LoVo (cell line): ENCODE measurements around the gene WIPF3.

Source experiments
- DNase-seq: peaks from one replicate; pipeline ENCODE4 v3.0.0-alpha.2; 2016; ENCODE audit warnings: low spot score

The WIPF3 gene, protein sequence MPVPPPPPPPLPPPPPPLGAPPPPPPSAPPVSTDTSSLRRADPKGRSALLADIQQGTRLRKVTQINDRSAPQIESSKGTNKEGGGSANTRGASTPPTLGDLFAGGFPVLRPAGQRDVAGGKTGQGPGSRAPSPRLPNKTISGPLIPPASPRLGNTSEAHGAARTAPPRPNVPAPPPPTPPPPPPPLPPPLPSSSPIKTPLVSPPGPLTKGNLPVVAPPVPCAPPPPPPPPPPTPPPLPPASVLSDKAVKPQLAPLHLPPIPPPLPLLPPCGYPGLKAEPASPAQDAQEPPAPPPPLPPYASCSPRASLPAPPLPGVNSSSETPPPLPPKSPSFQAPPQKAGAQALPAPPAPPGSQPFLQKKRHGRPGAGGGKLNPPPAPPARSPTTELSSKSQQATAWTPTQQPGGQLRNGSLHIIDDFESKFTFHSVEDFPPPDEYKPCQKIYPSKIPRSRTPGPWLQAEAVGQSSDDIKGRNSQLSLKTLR

DNA sequence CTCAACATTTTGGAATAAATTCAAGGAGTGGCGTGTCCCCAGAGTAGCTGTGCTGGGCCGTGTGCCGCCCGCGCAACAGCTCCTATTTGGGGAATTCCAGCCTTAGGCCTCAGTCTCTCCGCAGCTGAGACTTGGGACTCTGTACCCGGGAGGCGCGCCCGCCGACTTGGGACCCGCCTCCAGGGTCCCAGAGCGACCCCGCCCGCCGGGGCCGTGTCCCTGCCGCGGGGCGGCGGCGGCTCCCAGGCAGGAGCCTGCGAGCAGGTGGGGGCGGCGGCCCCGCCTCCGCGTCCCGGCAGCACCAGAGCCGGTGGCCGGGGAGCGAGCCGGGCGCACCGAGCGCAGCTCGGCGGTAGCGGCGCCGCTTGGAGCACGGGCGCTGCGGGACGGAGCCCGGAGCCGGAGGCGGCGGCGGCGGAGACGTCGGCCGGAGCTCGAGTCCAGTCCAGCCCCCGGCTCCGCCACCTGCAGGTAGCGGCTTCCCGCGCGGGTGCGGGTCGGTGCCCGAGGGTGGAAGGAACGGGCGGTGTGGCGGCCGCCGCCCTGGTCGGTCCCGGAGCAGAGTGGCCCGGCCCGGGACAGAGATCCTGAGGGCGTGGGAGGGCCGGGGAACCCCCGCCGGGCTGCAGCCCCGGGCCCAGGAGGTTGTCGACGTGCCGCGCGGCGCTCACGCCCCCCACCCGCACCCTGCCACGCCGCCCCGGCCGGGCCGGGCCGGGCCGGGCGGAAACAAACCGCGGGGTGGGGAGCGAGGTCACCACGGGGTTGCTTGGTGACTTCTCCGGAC lies at the start of gene WIPF3:
Gene WIPF3 (plus strand): TSS at position 301 of the 787 bp plus-strand sequence. CDS start 28,217 bp downstream, outside the sequence.
- DNase-seq = peak; percentile 62

DNA sequence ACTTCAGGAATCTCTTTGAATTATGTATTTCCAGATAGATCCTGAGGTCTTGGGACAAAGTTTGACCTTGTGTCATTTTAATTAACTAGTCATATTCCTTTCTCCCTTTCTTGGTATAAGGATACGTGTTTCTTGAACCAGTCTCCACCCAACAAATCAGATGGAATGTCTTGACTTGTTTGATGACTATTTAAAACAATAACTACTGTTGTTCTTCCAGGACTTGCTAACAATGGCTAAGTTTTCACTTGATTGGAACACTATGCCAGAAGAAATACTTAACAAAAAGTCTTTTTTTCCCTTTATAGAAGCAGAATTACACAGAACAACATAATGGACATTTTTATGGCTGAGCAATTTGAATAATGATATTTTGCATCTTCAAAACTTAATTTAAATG lies 43.0 kb upstream of the WIPF3 start:
- no peak for DNase-seq

DNA sequence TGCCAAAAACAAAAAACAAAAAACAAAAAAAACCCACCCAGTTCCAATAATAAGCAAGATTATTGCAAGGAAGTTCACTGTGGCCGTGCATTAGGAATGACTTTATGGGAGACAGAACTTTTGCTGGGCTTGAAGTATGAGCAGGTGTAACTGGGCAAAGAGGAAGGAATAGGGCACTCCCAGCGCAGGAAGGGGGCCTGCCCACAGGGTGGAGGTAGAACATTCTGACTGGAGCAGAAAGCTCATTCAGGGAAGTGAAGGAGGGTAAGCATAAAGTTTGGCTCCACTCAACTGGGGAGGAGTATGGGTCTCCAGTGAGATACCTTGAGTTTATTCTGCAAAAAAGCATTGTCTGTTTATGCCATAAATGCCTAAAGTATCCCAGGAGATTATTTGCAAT lies 42.1 kb upstream of the WIPF3 start:
- DNase-seq = peak; percentile 18

DNA sequence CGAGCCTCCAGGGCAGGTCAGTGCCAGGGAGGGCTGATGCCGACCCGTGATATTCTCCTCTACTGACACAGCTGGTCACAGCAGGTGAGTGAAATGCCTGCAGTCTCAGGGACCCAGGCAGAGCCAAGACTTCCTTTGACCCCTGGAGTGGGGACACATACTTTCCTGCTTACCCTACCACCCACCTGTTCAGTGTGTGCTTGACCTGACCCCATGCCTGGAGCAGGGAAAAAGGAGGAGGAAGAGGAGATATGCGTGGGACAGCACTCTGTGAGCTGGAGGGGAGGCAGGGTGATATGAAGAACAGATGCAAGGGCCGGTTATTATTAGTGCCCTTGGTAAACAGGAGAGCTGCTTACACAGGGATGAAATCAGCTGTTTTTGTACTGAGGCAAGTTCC lies 40.8 kb upstream of the WIPF3 start:
- DNase-seq = no peak

DNA sequence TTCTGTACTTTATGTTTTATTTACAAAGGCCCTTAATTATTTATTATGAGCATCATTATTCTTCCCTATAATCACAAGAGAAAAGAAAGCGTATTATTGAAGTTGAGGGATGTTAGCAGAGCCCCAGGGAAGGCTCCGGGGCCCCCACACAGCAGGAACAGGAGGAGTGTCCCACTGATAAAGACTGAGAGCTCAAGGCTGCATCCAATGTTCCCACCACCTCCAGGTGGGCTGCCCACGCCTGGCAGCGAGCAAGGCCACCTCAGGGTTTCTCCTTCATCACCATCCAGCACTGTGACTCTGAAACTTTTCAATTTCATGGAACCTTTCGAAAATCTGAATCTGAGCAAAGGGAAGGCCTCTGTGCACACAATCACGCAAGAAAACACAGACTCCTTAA lies 35.9 kb upstream of the WIPF3 start:
- DNase-seq = no peak

DNA sequence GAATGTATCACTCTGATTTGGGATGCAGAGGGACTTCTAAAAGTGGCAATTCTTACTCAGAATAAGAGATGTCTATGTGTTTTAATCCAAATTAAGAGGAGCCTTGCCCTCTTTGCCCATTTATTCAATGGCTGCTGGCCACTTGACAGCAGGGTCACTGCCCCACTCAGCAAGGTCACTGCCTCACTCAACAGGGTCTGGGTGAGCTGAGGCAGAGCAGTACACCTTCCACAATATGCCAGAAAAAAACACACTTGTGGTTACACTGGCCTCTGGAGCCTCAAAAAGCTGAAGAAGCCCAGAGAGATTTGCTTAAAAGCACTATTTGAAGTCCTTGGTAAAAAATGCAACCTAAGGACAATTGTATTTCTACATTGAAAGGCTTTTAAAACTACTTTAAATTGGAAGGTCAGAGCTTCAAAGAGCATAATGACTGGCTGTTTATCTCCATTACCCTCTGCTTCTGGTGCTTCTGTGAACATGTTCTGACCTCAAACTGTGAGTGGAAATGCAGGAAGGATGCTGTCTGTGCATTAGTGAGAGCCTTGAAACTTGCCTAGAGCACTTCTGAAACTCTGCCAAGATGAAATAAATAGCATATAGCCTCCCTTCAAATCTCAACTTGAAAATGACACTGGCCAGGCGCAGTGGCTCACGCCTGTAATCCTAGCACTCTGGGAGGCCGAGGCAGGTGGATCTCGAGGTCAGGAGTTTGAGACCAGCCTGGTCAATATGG lies 35.1 kb upstream of the WIPF3 start:
- no peak for DNase-seq

DNA sequence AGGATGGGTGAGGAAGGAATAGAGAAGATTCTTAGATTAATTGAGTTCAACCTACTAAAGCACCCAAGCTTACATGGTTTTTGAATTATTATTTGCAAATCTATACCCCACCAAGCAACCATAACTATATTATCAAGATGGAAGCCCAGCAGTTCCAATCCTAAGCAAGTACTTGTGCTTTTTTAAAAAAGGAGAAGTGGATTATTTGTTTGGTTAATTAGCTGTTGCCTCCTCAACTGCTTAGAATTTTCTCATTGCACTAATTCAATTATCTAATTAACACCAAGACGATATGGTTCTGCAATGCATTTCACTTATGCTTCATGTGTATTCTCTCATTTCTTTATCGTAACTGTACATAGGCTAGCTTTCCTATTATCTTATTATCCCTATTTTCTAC lies 27.3 kb upstream of the WIPF3 start:
- no peak for DNase-seq

DNA sequence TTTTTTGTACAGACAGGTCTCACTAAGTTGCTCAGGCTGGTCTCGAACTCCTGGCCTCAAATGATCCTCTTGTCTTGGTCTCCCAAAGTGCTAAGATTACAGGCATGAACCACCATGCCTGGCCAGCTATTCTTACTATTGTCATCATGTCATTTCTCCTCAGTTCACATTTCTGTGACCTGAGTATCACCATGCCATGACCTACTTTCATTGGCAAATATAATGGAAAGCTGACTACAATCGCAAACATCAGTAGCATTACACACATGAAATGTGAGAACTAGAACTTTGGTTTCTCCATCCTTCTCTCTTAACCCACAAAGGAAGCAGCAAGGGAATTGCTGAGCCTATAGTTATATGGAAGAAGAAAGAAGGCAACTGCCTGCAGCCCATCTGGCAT lies 26.0 kb upstream of the WIPF3 start:
- DNase-seq = no peak

DNA sequence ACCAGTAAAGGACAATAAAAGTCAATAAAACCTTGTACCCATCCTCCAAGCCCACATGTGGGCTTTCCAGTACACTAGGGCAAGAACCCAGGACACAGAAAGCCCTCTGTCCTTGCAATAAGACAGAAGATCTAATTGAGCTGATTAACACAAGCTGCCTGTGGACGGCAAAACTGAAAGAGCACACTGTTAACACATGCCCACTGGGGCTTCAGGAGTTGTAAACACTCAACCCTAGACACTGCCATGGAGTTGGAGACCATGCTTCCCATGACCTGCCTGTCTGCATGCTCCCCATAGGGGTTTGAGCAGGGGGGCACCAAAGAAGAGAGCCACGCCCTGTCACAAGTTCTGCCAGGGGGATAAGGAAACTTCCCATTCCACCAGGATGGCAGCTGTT lies 22.6 kb upstream of the WIPF3 start:
- DNase-seq = no peak

DNA sequence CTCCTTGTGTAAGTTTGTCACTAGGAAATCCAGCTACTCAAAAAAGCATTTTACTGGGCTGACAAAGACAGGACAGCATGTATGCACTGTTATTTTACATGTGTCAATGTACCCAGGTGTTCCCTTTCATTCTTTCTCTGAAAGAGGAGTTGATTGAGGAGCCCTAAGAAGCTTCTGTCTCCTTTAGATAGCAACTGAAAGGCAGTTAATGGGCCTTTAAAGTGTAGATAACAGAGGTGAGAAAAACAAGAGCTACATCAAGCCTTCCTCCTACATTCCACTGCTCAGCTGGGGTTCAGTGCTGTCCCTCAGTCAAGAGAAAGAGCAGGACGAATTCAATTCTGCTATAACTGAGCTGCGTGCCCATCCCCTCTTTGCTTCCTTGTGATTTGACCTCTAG lies 12.8 kb upstream of the WIPF3 start:
- no peak for DNase-seq

DNA sequence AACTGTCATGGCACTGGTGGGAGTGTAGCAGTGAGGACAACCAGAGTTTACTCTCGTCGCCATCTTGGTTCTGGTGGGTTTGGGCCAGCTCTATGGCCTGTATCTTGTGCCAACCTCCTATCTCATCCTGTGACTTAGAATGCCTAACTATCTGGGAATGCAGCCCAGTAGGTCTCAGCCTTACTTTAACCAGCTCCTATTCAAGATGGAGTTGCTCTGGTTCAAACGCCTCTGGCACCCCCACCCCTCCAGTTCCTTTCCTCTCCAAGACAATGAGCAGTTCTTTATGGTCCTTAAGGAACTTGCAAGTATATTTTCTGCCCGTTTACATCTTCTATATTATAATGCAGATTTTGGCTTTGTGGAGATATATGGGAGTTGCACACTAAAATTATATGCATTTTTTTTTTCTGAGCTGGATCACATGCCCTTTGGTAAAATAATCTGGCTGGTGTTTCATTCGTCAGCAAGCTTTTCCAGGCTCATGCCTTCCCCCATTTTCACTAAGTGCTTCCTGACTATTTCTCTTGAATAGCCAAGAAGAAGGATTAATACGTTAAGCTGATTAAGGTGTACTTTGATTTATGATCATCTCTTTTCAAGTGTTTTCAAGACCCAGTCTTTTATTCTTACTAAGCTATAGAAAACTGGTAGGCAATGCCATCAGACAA lies 11.2 kb upstream of the WIPF3 start:
- no peak for DNase-seq

DNA sequence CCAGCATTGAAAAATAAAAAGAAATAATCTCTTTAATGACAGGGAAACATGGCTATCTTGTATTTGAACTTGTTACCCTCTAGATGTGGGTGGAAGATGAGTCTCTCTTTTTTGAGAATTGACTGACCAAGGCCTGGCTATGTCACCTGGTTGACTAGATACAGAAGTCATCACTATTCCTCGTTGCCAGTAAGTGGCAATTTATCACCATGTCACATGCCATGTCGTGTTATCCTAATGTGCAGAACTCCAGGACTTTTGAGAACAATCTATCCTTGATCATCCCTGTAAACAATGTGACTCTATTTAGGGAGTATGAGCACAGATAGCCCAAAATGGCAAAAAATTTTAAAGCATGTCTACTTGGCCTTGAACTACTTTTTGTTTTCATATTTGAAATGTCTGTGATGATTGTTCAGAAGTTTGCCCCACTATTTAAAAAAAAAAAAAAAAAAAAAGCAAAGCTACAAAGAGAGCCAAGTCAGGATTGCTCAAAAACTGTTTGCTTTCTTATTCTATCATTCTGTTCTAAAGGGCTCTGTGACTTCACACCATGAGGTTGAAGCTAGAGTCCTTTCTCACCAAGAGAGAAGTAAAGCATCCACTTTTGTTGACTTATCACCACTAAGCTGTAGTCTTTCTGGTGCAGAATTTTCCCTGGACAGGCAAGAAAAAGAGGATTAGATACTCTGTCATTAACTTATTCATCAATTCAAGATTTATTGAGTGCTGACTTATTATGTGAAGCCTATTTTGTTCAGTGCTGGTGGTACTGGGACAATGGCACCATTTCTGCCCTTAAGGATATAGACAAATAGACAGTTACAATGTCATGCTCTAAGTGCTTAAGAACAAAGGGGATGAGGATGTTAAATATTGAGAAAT lies 10.4 kb upstream of the WIPF3 start:
- DNase-seq = no peak

DNA sequence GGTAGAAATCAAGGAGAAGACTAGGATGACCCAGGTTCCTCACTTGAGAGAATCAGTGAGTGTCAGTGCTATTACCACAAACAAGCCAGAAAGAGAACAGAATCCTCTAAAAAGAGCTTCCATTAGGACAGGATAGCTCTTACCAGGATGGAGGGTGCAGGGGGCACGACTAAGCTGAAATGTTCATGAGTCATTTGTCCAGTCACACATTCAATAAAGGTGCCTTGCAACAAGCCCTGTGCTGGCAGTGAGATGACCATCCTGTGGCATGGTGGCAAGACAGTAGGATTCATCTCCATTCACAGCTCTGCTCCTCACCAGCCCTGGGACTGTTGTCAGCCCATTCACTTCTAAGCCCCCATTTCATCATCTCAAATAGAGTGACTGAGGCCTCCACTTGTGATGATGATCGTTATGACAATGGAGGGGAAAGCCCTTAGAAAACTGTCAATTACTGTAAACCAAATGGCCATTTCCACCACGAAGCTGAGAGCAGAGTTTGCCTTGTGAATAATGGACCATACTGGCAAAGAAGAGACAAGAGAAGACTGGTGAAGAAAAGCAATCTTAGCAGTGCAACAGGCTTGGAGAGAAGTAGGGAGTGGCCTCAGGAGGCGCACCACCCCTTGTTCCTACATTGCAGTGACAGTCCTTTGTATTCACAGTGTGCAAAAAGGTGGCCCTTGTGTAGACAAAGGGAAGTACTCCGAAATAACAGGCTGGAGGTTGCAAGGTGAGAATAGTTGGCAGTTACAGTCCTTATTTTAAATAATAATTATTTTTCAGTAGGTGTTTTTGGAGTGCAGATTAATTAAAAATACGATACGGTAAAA lies 9.0 kb upstream of the WIPF3 start:
- no peak for DNase-seq

DNA sequence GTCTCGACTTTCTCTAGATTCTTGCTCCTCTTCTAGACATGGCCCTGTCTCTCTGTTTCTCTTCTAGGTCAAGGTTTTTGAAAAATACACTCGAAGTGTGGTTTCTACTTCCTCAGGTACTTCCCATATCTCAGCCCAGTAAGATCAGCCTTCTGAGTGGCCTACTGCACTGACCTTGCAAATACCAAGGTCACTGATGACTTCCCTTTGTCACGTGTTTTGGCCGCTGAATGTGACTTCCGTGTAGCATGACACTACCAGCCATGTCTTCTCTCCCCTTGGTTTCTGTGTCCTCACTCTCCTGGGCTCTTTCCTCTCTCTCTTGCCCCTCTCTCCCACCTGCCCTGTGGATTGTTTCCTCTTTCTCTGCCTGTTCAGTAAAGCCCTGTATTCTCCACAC lies 7.9 kb upstream of the WIPF3 start:
- no peak for DNase-seq

DNA sequence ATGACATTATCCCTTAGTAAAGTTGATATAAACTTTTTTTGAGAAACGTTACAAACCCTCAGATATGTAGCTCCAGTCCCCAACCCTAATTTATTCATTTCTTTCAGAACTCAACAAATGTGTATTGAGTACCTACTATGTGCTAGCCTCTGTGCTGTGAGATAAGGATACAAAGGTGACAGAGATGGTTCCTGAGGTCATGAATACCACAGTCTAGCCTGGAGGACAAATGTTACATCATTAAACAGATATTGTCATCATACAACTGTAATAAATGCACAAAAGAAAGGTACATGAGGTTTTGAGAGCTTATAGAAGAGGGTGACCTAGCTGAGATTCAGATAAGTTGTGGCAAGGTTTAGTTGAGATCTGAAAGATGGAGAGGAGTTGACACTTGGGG lies 4.4 kb upstream of the WIPF3 start:
- no peak for DNase-seq

DNA sequence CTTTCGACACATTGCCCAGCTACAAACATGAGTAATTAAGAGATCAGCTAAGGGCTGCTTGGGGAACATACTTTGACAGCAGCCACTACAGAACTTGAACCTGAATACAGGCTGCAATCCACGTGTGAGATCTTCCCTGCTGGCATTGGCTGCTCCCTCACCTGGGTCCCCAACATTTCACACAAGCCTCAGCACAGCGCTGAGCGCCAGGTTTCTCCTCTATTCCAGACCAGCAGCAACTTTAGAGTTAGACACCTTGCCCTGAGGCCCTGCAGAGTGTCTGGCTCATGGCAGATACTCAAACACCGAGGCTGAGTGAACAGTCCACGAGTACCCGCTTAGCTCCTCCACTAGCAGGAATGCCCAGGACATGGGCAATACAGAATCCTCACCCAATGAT lies 1.3 kb upstream of the WIPF3 start:
- DNase-seq = no peak

DNA sequence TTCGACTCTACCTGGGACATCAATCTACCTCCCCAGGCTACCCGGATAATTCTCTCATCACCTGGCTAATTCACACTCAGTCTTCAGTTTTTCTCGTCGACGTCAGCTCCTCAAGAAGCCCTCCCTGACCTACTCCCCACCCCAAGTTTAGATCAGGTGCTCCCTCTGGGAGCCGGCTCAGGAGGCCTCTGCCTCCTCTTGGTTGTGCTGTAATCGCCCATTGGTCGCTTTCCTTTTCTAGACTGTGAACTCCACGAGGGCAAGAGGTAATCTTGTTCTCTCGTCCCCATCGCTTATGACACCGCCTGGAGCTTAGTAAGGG lies 461 bp upstream of the WIPF3 start:
- no peak for DNase-seq

DNA sequence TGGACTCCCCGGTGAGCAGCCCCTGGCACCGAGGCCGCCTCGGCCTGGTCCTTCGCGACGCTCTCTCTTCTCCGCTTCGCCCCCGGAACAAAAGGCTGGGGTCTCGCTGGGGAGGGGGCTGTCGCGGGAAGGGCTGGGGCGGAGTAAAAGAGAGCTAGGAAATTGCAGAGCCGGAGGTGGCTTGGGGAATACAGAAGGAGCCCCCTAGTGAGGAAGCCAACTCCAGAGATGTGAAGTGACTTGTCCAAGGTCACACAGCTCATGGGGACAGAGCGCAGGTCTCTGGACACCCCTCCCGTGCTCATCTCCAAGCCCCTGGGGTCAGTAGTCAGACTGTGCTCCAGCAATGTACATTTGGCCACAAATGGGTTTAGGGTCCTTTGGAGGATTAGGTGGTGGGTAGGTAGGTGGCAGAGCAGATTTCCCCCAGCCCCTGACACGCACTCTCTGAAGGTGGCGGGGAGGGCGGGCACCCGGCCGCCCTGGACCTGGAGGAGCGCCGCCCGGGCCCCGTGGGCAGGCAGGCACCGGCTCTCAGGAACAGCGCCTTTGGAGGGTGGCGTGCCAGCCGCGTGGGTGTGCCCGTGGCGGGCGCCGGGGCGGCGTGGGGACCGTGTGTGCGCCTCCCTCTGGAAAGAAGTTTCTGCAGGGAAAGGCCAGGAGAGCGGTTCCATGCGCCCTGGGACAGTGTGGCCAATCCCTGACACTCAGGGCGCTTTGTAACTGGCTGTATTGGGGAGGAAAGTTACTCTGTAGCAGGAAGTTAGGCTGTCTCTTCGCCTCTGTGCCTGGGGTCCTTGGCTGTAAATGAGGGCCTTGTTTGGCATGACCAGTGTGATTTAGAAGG lies 910 bp downstream of the WIPF3 start:
- DNase-seq = peak; percentile 59

DNA sequence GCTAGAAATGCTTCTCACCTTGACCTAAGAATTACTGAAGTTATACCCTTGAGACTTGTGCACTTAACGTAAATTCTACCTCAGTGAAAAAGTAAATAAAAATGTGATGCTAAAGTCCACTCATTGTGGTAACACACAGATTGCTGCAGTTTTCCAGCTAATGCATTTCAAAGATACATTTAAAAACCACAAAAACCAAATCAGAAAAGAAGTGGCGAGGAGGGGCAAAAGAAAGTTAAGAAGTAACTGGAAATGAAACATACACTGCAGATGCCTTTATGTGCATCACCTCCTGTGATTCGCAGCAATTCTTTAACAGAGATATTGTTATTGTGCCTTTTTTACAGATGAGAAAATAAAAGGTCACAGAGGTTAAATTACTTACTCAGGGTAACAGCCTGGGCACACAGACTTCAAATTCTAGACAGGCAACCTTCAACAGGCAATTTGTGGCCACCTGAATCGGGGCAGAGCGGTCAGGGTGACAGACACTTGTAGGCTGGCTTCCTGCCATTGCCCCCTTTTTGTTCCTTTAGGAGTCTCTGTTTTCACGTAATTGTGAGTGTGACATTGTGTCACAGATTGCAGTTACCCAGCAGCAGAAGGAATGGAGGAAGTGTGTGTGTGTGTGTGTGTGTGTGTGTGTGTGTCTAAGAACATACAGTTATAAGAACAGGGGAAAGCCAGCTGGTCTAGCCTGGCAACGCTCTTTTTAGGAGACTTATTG lies 1.9 kb downstream of the WIPF3 start:
- DNase-seq = no peak
